ENCODE data around the gene STAB1. TPM values are rescaled to one million over a fixed set of nuclear protein-coding genes. Genes with fewer than 3 reads are reported as not detected.

Gene STAB1
- total RNA-seq, 4 donors from 2014 or later = 5.3 to 21.1 (median 14.3) TPM

GRCh38 chr3:52568069-52568468 lies 72.9 kb downstream of the STAB1 start:
- H3K4me3 ChIP-seq = no peak overlapping the region
- no peak for DNase-seq (ENCODE audit: low spot score in 2 of 2)
- TF ChIP-seq POLR2A (IDR thresholded peaks at IDR 0.05) (no peak), POLR2AphosphoS5 (IDR thresholded peaks at IDR 0.05) (no peak), EP300 (IDR thresholded peaks at IDR 0.05) (no peak), CTCF (IDR thresholded peaks at IDR 0.05) (no peak)
- H3K27ac ChIP-seq = no peak overlapping the region
- WGBS = 92% methylated on average over 2 of the region's 2 CpGs
- peaks cover 25% of the 10 kb centered on the region for H3K36me3 ChIP-seq
- H3K27me3 ChIP-seq = no peaks in the 10 kb centered on the region
- no peaks in the 10 kb centered on the region for H3K9me3 ChIP-seq
- no peaks in the 10 kb centered on the region for H3K4me1 ChIP-seq

- no peaks in the 10 kb centered on the region for H3K27me3 ChIP-seq
- no peak for TF ChIP-seq EP300 (IDR thresholded peaks at IDR 0.05)
- TF ChIP-seq POLR2AphosphoS5 (IDR thresholded peaks at IDR 0.05) = no peak
- no peak for TF ChIP-seq POLR2A (IDR thresholded peaks at IDR 0.05)
- no peak for TF ChIP-seq CTCF (IDR thresholded peaks at IDR 0.05)
- no peaks in the 10 kb centered on the region for H3K9me3 ChIP-seq
- no peak for DNase-seq (ENCODE audit: low spot score in 2 of 2)
- WGBS = 89% methylated on average over 4 of the region's 4 CpGs
- H3K27ac ChIP-seq = no peak overlapping the region
- H3K4me3 ChIP-seq = no peak overlapping the region
- H3K36me3 ChIP-seq = peaks cover 33% of the 10 kb centered on the region
- no peaks in the 10 kb centered on the region for H3K4me1 ChIP-seq
Measured at GRCh38 chr3:52570076-52570475, 74.9 kb downstream of the STAB1 start.

DNA sequence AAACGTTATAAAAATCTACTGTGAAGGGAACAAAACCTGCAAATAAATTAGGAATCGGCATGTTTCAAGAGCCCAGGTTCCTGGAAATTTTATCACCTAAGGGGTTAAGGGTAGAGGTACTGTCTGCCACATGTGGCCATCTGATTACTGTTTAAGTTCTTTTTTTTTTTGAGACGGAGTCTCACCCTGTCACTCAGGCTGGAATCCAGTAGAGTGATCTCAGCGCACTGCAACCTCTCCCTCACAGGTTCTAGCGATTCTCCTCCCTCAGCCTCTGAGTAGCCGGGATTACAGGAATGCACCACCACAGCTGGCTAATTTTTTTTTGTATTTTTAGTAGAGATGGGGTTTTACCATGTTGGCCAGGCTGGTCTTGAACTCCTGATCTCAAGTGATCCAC lies 77.1 kb downstream of the STAB1 start:
- no peak for TF ChIP-seq CTCF (IDR thresholded peaks at IDR 0.05)
- TF ChIP-seq EP300 (IDR thresholded peaks at IDR 0.05) = no peak
- no peak for TF ChIP-seq POLR2A (IDR thresholded peaks at IDR 0.05)
- no peak for TF ChIP-seq POLR2AphosphoS5 (IDR thresholded peaks at IDR 0.05)
- no peak overlapping the region for H3K27ac ChIP-seq
- no peaks in the 10 kb centered on the region for H3K9me3 ChIP-seq
- WGBS = 83% methylated on average over 6 of the region's 6 CpGs
- no peaks in the 10 kb centered on the region for H3K27me3 ChIP-seq
- no peak overlapping the region for H3K4me3 ChIP-seq
- peaks cover 51% of the 10 kb centered on the region for H3K36me3 ChIP-seq
- H3K4me1 ChIP-seq = no peaks in the 10 kb centered on the region
- no peak for DNase-seq (ENCODE audit: low spot score in 2 of 2)

Other genes with a start within 250 kb of the STAB1 start
- gene PPM1M, start 249.6 kb upstream of the STAB1 start, total RNA-seq = 10 to 100 TPM in 3 of 4 donors, 1 to 10 TPM in 1; 10.0 to 17.5 (median 11.3) TPM
- 10 to 100 TPM; 46.7 to 57.6 (median 52.5) TPM for gene WDR82, start 216.7 kb upstream of the STAB1 start, total RNA-seq
- gene GLYCTK, start 207.5 kb upstream of the STAB1 start, total RNA-seq = 10 to 100 TPM in 1 of 4 donors, 1 to 10 TPM in 3; 2.6 to 11.9 (median 6.4) TPM
- gene DNAH1, start 179.0 kb upstream of the STAB1 start, total RNA-seq = 10 to 100 TPM in 1 of 4 donors, 1 to 10 TPM in 3; 3.4 to 10.1 (median 7.7) TPM
- 100 to 1,000 TPM in 3 of 4 donors, 10 to 100 TPM in 1; 99.0 to 137 (median 120) TPM for gene BAP1, start 85.3 kb upstream of the STAB1 start, total RNA-seq
- gene PHF7, start 84.7 kb upstream of the STAB1 start, total RNA-seq = 10 to 100 TPM in 3 of 4 donors, 1 to 10 TPM in 1; 8.9 to 17.5 (median 11.4) TPM
- 10 to 100 TPM; 14.4 to 44.0 (median 26.5) TPM for gene SEMA3G, start 50.2 kb upstream of the STAB1 start, total RNA-seq
- gene TNNC1, start 41.3 kb upstream of the STAB1 start, total RNA-seq = 10 to 100 TPM in 1 of 4 donors, 1 to 10 TPM in 3; 1.4 to 15.9 (median 8.4) TPM
- 100 to 1,000 TPM in 2 of 4 donors, 10 to 100 TPM in 2; 68.7 to 298 (median 94.6) TPM for gene NISCH, start 39.7 kb upstream of the STAB1 start, total RNA-seq
- 10 to 100 TPM; 51.8 to 68.7 (median 63.3) TPM for gene NT5DC2, start 38.5 kb downstream of the STAB1 start, total RNA-seq
- 1 to 10 TPM in 2 of 4 donors, under 1 TPM in 2; 0.68 to 4.0 (median 1.2) TPM for gene UQCC5, start 41.3 kb downstream of the STAB1 start, total RNA-seq
- 10 to 100 TPM; 71.0 to 93.6 (median 85.5) TPM for gene PBRM1, start 190.6 kb downstream of the STAB1 start, total RNA-seq
- gene GNL3, start 190.7 kb downstream of the STAB1 start, total RNA-seq = 100 to 1,000 TPM in 3 of 4 donors, 10 to 100 TPM in 1; 76.8 to 127 (median 106) TPM
- gene GLT8D1, start 210.5 kb downstream of the STAB1 start, total RNA-seq = 10 to 100 TPM; 24.1 to 43.9 (median 28.7) TPM
- 100 to 1,000 TPM in 2 of 4 donors, 10 to 100 TPM in 2; 79.5 to 147 (median 104) TPM for gene SPCS1, start 210.8 kb downstream of the STAB1 start, total RNA-seq